Stimulated activated naive CD8-positive, alpha-beta T cell treated with anti-CD3 and anti-CD28 coated beads, Interleukin-15, amount 100 ng/mL, for 72 hours (primary cell): ENCODE results near the gene POLR2J3.
"Not testable (repeated sequence)": the region's sequence is repeated elsewhere in the genome, so short reads cannot be mapped to it uniquely, and the experiment has no call there.

ENCODE experiments used
- ATAC-seq: fragments of 150-1000 bp; cut with Tn5 transposase; 2 replicates; pipeline ENCODE4 v1.10.0; 2021; ENCODE audit warnings: mild to moderate bottlenecking, moderate library complexity
- DNase-seq, 2 donors: peaks; one replicate each; pipeline ENCODE4 v3.0.0; 2021 to 2022
- H3K27ac Mint-ChIP-seq, 2 donors: one replicate each; pipeline ENCODE4 v1.8.0; 2022; ENCODE audit warnings: mild to moderate bottlenecking in 2 of 2, mixed read lengths in 2 of 2, moderate library complexity in 2 of 2
- H3K27me3 Mint-ChIP-seq: one replicate; pipeline ENCODE4 v1.8.0; 2022; ENCODE audit warnings: mixed read lengths
- H3K4me1 Mint-ChIP-seq: one replicate; pipeline ENCODE4 v1.8.0; 2022; ENCODE audit warnings: mild to moderate bottlenecking, mixed read lengths
- H3K4me3 Mint-ChIP-seq, 2 donors: one replicate each; pipeline ENCODE4 v1.8.0; 2022; ENCODE audit warnings: mild to moderate bottlenecking in 2 of 2, mixed read lengths in 2 of 2, moderate library complexity in 1 of 2
- H3K9me3 Mint-ChIP-seq, 2 donors: one replicate each; pipeline ENCODE4 v1.8.0; 2022; ENCODE audit warnings: mixed read lengths in 2 of 2

Gene POLR2J3

DNA sequence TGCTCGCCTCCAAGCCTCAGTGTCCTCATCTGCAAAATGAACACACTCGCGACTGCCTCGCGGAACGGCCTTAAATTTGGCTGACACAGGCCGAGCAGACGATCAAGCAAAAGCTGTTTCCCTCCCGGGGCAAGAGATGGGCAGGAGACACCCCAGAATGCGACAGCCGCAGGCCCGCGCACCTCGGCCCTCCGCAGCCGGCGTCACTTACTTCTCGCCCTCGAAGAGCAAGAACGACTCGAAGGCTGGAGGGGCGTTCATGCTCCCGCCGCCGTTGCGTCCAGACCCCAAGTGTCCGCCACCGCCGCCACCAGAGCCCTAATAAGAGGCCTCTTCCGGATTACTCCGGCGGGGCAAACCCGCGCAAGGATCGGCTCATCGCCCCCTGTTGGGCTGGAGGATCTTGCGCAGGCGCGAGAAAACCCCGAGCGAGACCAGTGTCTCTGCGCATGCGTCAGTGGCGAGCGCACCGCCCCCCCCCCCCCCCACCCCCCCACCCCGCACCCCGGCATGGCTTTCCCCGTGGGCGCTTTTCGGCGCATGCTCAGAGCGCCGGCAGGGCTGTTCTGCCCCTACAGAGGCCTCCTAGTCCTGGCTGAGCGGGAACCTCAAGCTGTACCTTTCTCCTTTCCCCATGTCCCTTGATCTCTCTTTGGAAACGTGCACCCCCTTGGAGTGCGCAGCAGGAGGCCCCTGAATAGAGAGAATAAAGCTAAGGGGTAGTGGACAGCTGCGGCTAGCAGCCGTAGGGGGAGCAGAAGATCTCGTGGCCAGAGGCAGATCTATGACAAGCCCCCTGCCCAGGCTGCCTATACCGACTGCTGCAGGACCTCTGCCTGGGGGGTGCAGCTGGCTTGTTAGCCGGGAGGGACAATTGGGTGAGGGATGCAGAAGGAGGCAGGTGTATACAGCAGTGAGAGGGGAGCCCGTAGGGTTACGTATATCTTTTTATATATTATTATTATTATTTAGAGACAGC lies at the start of gene POLR2J3:
POLR2J3 (minus strand) TSS at position 323 of the 979 bp plus-strand sequence; CDS start at position 261, 62 bp downstream.
- not testable (repeated sequence) for H3K9me3 Mint-ChIP-seq, H3K4me1 Mint-ChIP-seq, H3K27me3 Mint-ChIP-seq
- peak; percentile 94 for ATAC-seq
- Mint-ChIP-seq H3K4me3 (peak within 1 kb of the TSS; percentile 85), H3K27ac (peak within 1 kb of the TSS; percentile 93 to 95)
- DNase-seq = peak; percentile 100

DNA sequence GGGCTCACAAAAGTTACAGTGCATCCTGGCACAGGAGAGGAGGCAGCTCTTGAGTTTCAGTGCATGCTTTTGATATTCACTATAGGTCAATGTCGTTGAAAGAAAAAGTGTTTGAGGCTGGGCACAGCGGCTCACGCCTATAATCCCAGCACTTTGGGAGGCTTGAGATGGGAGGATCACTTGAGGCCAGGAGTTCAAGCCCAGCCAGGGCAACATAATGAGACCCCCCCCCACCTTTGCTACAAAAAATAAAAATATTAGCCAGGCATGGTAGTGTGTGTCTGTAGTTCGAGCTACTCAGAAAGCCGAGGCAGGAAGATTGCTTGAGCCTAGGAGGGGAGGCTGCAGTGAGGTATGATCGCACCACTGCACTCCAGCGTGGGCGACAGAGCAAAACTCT lies 45.7 kb upstream of the POLR2J3 start:
- H3K9me3 Mint-ChIP-seq, H3K27ac Mint-ChIP-seq, ATAC-seq, H3K4me1 Mint-ChIP-seq, H3K4me3 Mint-ChIP-seq, DNase-seq, H3K27me3 Mint-ChIP-seq: not testable (repeated sequence)

DNA sequence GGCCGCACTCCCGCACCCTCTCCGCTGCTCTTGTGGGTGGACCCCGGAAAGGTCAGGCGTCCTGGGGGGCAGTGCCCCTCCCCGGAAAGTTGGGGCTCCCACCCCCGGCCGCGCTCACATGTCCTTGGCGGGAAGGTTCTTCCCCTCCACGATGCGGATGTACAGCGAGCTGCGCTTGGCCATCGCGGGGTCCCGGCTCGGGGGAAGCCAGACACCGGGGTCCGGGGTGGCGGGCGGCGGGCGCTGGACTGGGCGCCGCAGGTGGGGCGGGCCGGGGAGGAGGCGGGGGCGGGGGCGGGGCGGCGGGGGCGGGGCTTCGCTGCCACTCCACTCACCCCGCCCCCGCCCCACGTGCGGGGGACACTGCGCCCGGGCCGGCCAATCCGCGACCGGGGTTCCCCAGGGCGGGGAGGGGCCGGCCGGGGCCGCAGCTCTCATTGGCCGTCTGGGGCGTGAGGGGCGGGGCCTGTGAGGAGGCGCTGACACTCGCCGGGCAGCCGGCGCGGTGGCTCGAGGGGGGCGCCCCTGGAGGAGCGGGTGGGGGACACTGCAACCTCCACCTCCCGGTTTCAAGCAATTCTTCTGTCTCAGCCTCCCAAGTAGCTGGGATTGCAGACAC lies 44.2 kb upstream of the POLR2J3 start, which contains the start of gene RASA4:
RASA4 (minus strand) TSS at position 250 of the 619 bp plus-strand sequence; CDS start at position 183, 67 bp downstream.
- ATAC-seq (peak; percentile 87), DNase-seq (peak; percentile 39 to 58)
- H3K27ac Mint-ChIP-seq, H3K4me1 Mint-ChIP-seq, H3K27me3 Mint-ChIP-seq, H3K4me3 Mint-ChIP-seq, H3K9me3 Mint-ChIP-seq: not testable (repeated sequence)

DNA sequence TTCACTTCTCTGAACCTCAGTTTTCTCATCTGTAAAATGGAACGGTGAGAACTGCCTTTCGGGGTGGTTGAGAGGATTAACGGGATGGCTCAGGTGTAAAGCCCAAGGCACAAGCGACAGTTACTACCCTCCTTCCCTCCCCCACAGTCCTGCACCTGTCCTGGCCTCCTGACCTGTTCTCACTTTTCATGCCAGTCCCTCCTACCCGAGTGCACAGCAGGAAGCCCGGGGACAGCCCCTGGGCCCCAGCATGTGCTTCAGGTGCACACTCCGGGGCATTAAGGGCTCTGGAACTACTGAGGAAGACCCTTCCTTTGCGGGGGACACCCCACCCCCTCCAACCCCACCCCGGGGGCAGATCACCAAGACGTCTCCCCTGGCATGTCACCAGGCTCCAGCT lies 43.5 kb upstream of the POLR2J3 start:
- not testable (repeated sequence) for H3K4me3 Mint-ChIP-seq, H3K27ac Mint-ChIP-seq, H3K9me3 Mint-ChIP-seq, H3K27me3 Mint-ChIP-seq, DNase-seq, H3K4me1 Mint-ChIP-seq
- ATAC-seq = peak; percentile 46

DNA sequence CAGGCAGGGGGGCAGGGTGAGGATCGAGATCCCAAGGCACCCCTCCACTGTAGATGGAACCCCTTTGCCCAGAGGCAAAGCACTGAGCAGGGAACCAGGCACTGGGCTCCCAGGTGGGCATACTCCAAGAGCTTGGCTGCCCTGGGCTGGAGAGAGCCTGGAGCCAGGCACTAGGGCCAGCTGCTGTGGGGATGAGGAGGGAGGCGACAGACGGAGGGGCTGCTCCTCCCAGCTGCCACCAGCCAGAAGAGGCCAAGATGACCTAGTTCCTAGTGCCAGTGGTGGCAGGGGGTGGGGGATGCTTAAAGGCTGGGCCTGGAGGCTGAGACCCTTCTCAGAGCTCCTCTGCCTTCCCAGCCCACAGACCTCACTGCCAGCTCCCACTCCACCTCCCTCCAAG lies 42.5 kb upstream of the POLR2J3 start:
- not testable (repeated sequence) for DNase-seq, H3K9me3 Mint-ChIP-seq, H3K27me3 Mint-ChIP-seq, H3K4me1 Mint-ChIP-seq, H3K27ac Mint-ChIP-seq, H3K4me3 Mint-ChIP-seq
- ATAC-seq = peak; percentile 2

DNA sequence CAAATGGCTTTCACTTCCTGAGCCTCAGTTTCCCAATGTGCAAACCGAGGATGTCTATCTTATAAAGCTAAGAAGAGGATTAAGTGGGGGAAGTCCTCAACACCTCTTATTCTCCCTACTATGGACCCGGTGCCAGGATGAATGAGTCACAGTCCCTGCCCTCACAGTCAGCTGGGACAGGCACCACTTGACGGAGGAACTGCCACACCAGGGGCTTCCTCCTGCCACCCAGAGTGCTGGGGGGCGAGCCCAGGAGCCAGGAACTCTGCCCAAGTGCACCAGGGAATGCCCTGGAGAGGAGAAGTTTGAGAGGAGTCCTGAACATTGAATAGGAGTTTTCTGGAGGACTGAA lies 41.9 kb upstream of the POLR2J3 start:
- ATAC-seq, H3K4me3 Mint-ChIP-seq, H3K4me1 Mint-ChIP-seq, H3K27me3 Mint-ChIP-seq, H3K9me3 Mint-ChIP-seq, DNase-seq, H3K27ac Mint-ChIP-seq: not testable (repeated sequence)

DNA sequence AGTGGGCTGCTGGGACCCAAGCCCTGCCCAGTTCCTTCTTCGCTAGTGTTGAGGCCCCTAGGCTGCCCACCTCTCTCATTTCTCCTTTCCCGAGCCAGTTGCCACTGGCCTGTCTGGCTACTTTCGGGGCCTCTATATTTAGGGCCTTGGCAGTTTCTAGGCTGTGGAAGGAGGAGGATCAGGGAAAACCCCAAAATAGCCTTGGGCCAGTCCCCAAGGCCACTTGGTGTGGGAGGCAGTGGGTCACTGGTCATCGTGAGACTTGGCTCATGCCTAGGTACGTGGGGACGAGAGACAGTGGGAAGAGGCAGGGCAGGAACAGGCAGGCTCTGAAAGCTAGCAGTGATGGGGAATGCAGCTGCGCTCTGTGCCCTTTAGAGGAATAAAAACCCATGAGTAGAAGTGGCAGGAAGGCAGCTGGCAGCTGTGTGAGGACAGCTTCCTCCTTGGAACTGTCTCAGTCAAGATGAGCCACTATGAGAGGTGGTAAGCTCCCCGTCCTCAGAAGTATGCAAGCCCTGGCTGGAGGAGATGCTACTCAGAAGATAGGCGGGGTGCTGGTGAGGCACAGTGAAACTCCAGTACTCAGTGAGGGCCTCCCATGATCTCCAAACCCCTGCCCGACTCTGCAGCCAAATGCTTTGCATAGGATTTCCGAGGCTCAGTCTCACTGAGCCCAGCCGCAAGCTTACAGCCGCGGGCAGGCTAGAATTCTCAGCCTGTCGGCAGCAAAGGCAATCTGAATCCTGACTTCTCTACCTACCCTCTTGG lies 41.4 kb upstream of the POLR2J3 start:
- not testable (repeated sequence) for H3K4me3 Mint-ChIP-seq, H3K4me1 Mint-ChIP-seq, H3K27me3 Mint-ChIP-seq, H3K9me3 Mint-ChIP-seq, H3K27ac Mint-ChIP-seq, ATAC-seq
- DNase-seq = peak in 1 of 2 donors; percentile 25

DNA sequence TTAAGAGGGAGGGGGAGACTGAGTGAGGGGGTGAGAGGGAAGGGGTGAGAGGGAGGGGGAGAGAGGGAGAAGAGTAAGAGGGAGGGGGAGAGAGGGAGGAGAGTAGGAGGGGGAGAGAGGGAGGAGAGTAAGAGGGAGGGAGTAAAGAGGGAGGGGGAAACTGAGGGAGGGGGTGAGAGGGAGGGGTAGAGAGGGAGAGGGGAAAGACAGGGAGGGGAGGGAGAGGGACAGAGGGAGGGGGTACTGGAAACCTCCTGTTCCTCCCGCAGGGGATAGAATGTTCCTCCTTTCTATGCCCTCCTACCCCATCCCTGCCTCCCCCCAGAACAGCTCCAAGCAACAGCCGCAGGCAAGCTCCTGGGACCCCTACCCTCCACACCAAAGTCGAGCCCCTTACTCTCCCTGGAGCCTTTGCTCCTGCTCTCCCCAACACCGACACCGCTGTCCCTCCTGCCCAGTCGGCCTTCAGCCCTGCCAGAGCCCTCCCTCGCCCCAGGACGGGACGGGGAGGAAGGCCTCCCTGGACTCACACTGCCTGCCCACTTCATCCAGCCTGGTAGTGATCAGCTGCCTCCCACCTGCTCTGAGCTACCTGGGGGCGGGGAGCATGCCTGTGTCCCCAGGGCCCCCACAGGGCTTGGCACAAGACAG lies 39.4 kb upstream of the POLR2J3 start:
- not testable (repeated sequence) for ATAC-seq, H3K27me3 Mint-ChIP-seq, H3K4me1 Mint-ChIP-seq, H3K9me3 Mint-ChIP-seq
- H3K27ac Mint-ChIP-seq = peak overlapping the region in 1 of 2 donors; percentile 75
- peak in 1 of 2 donors; percentile 22 for DNase-seq
- peak overlapping the region in 1 of 2 donors; percentile 60 for H3K4me3 Mint-ChIP-seq

DNA sequence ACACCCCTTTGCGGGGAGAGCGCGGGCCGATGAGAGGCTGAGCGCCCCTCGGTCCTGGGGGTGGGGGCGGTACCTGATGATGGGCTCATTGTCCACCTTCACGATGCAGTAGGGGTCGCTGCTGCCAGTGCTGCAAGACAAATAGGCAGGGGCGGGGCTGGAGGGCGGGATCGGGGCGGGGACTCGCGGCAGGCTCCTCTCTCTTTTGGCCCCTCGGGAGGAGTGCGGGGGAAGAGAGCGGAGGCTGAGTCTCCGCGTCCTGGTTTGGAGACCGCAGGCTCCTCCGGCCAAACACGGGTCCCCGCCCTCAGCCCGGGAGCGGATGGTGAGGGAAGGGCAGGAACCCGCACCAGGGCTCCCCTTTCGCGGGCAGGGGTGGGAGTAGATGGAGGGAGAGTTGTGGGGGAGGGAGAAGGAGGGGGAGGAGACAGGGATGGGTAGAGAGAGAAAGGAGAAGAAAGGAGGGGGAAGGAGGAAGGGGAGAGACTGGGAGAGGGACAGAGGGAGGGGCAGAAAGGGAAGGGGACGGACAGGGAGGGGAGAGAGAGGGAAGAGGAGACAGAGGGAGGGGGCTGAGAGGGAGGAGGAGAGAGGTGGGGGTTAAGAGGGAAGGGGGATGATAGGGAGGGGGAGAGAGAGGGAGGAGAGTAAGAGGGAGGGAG lies 38.8 kb upstream of the POLR2J3 start:
- DNase-seq, H3K9me3 Mint-ChIP-seq, H3K4me1 Mint-ChIP-seq, H3K4me3 Mint-ChIP-seq, H3K27ac Mint-ChIP-seq, H3K27me3 Mint-ChIP-seq: not testable (repeated sequence)
- peak; percentile 67 for ATAC-seq

DNA sequence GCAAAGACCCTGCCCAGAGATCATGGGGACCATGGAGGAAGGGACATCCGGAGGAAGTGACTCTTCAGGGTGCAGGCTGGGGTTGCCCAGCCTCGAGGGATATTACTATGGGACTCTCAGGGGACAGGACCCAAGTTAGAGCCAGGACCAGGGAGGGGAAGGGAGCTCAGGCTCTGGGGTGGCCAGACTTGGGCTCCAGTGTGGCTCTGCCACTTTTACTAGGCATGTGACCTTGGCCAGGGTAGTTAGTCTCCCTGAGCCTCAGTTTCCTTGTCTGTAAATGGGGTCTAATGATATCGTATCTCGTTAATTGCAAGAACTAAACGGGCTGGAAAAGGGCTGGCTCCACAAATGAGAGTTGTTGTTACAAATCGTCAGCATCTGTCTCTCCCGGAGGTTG lies 38.1 kb upstream of the POLR2J3 start:
- ATAC-seq, H3K27me3 Mint-ChIP-seq, DNase-seq, H3K9me3 Mint-ChIP-seq, H3K27ac Mint-ChIP-seq, H3K4me1 Mint-ChIP-seq: not testable (repeated sequence)
- peak overlapping the region in 1 of 2 donors; percentile 24 for H3K4me3 Mint-ChIP-seq

DNA sequence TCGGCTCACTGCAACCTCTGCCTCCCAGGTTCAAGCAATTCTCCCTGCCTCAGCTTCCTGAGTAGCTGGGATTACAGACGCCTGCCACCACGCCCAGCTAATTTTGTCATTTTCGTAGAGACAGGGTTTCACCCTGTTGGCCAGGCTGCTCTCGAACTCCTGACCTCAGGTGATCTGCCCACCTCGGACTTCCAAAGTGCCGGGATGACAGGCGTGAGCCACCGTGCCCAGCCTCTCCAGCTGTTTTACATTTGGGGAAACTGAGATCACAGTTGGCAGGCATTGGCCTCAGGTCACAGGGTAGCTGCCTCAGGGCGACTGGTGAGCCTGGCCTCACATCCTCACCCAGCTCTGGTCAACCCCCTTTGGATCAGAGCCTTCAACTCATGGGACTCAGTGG lies 37.4 kb upstream of the POLR2J3 start:
- not testable (repeated sequence) for H3K27ac Mint-ChIP-seq, ATAC-seq, H3K4me1 Mint-ChIP-seq, H3K9me3 Mint-ChIP-seq, H3K27me3 Mint-ChIP-seq, H3K4me3 Mint-ChIP-seq, DNase-seq

DNA sequence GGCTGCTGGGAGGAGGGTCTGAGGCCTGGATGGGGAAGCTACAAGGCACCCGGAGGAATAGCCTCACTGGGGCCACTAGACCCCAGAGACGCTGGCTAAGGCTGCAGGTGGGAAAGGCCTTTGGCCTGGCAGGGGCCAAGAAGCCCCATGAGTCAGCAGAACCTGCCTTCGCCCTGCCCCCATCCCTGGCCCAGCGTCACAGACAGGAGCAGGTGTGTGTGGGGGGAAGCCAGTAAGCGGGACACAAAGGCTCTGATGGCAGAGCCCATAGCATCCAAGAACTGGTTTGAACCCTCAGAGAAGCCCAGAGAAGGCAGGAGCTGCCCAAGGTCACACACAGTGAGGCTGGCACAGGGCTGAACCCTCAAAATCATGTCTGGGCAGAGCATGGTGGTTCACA lies 34.5 kb upstream of the POLR2J3 start:
- ATAC-seq, H3K9me3 Mint-ChIP-seq, DNase-seq, H3K27ac Mint-ChIP-seq, H3K4me3 Mint-ChIP-seq, H3K27me3 Mint-ChIP-seq, H3K4me1 Mint-ChIP-seq: not testable (repeated sequence)

DNA sequence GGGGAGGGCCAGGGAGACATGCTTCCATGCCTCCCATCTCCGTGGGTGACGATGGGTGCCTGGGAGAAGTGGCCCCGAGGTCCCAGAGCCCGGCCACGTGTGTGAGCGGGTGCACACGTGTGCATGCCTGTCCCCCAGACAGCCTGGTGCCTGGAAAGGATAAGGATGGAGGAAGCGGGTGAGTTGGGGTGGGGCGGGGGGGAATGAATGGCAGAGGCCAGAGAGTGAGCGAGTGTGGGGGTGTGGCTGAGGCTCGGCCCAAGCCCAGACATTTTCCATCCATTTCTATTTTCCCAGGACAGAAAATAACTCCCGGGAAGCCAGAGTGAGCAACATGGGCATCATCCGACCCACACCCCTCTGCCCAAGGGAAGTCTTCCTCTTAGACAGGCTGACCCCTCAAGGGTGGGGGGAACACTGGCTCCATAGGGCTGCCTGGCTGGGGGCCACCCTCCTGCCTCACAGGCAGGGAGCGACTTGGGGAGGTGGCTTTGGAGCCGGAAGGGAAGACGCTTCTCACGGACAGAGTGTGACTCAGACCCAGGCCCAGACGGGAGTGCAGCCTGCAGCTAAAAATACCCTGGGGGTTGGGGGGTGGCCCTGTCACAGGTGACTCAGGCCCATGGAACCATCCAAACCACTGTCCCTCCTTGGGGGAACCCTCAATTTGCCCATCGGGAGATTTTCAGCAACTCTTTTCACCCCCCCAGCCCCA lies 32.2 kb upstream of the POLR2J3 start:
- H3K9me3 Mint-ChIP-seq, H3K4me3 Mint-ChIP-seq, H3K27me3 Mint-ChIP-seq, H3K4me1 Mint-ChIP-seq, H3K27ac Mint-ChIP-seq, DNase-seq: not testable (repeated sequence)
- ATAC-seq = peak; percentile 11

DNA sequence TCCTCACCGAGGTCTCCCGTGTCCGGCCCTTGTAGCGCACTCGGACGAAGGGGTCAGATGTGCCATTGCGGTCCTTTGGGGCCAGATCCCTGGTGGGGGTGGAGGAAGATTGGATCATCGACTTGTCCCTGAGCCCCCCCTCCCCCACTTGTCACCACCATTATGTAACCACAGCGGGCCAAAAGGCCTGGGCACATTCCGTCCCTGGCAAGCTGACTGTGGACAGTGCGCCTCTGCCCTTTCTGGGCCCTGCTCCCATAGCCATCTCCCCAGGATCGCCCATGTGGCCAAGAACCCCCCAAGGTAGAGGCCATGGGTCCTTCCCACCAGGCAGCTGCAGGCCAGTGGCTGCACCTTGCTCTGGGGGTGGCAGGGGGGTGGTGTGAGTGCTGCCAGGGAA lies 29.9 kb upstream of the POLR2J3 start:
- H3K4me1 Mint-ChIP-seq, H3K27me3 Mint-ChIP-seq, H3K9me3 Mint-ChIP-seq, H3K4me3 Mint-ChIP-seq, DNase-seq, ATAC-seq, H3K27ac Mint-ChIP-seq: not testable (repeated sequence)
